GM04503 (cell line): ENCODE measurements around the gene TMEM117.
A peak's percentile ranks its signal among the peaks of the same experiment; 100 is the strongest.

Experiments
- DNase-seq: peaks from one replicate; pipeline ENCODE4 v3.0.0-alpha.2; 2012; ENCODE audit warnings: low read depth

TMEM117 gene

GRCh38 chr12:43884683-43885410 lies 49.0 kb downstream of the TMEM117 start:
- DNase-seq = no peak

- DNase-seq = no peak
These were observed 51.5 kb downstream of the TMEM117 start for GRCh38 chr12:43887397-43887796.

DNA sequence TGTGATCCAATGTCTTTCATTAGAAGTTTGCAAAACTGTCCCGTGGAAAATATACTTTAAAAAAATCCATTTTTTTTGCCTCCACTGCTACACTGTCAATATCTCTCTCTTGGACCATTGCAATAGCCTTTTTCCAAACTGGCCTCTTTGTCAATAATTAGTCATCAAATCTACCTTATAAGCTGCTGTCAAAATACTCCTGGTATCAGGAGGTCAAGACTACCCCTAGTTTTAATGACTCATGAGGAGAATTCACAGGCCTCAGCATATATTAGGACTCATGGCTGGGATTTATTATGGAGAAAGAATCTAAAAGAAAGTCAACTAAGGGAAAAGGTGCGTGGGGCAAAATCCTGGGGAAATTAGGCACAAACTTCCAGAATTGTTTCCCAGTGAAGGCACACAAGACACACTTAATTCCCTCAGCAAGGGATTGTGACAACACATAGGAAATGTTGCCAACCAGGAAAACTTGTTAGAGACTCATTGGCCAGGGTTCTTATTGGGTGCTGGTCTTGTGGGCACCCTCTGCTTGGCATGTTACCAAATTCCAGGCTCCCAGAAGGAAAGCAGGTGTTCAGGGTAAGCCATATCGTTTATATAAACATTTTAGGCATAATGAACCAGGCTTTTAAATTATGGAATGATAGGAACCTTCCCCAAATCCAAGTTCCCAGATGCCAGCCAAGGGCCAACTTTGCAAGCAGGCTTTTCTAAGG lies 56.1 kb downstream of the TMEM117 start:
- DNase-seq = no peak

GRCh38 chr12:43893670-43894069 lies 57.8 kb downstream of the TMEM117 start:
- no peak for DNase-seq

- DNase-seq = no peak
These were observed 59.8 kb downstream of the TMEM117 start for GRCh38 chr12:43895580-43896206.

- DNase-seq = no peak
These were observed 60.6 kb downstream of the TMEM117 start for GRCh38 chr12:43896496-43896895.

DNA sequence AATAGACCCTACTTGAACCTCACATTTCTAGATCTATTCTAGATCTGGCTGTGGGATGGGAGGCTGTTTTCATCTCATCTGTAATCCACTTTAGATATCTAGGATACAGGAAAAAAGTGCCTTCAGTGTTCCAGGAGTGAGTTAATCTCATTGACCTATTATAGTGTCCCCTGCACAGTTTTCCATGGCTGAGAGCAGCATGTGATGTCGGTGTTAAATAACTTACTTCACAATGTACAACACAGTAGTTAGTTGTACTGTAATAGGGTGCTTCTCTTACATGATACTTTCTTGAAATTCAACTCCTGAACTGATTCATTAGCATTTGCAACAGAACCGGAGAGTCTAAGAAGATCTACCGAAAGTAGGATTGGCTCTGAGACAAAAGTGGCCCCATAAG lies 62.6 kb downstream of the TMEM117 start:
- no peak for DNase-seq

- DNase-seq = no peak
These were observed 63.7 kb downstream of the TMEM117 start for GRCh38 chr12:43899574-43899973.

- no peak for DNase-seq
These were observed 67.8 kb downstream of the TMEM117 start for GRCh38 chr12:43903686-43904085.

GRCh38 chr12:43912859-43913258 lies 77.0 kb downstream of the TMEM117 start:
- DNase-seq = no peak

DNA sequence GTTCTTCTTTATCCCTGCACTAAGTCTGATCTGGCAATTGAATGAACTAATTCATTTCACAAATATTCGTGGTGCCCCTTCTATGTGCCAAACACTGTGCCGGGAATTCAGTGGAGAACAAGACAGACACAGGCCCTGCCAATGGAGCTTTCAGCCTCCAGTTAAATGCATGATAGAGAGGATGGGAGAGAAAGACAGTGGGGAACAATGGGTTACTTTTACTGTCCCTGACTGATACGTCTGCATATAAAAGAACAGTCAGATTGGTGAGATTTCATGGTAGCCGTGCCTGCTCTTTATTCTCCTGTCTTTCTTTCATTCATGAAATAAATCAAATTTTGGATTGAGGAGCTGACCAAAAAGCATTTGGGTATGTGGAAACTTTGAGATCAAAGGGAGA lies 78.5 kb downstream of the TMEM117 start:
- DNase-seq = no peak

DNA sequence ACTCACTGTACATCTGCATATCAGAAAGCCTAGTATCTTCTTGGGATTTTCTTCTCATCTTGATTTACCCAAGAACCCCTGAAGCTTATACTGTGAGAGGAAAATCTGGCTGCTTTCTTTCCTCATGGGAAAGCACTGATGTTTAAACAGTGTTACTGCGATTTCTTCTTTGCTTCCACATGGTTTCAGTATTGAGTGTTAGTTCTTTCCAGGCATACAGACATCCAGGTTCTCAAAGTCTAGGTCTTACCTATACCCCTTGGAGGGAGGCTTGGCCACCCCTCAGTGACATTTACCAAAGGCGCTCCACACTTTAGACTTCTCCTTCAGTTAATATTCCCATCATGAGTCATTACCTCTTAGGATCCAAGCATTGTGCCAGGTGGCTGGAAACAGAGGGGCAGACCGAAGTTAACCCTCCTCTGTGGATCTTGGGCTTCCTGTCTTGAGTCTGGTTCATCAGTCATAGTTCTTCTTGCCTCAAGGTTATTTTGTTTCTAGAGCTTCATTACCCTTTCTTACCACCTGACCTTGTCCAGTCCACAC lies 79.1 kb downstream of the TMEM117 start:
- DNase-seq = no peak

DNA sequence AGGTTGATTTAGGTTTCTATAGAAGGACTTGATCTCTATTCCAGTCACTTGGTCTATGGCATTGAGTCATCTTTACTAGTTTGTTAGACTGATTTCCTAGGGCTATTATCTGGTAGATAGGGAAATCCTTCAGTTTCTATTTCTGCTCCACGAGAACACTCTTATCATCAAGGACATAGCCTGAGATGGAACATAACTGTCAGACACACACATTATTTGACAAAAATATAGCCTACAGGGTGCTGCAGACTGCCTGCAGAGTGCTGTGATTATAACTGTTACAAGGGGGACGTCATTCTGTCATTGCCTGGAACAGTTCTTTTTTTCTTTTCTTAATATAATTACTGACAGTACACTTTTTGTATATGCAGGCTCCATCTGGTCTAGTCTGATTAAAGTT lies 82.0 kb downstream of the TMEM117 start:
- no peak for DNase-seq

DNA sequence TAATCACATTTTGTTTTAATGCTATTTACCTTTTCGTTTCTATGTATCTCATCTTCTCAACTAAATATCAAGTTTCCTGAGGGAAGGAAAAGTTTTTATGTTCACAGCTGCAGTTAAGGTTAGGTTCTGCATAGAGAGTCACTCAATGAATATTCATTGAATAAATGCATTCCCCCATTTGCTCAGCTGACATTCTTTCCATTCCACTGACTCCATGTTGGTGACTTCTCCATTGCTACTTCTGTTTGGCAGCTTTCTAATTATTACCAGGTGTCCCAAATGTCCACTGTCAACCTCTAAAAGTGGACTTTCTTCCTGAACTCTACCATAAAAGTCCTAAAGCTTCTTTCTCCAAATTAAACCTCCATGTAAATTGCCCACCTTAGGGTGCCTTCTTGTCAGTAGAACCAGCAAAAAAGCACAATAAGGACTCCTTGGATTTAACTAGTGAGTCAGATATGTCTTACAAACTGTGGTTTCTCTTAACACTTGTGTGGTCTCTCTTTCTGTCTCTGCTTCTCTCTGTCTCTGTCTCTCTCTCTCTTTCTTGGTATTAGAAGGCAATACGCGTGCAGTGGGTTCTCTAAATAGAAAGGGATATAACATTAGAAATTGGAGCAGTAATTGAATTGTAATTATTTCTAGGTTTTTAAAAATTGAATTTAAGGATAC lies 85.9 kb downstream of the TMEM117 start:
- DNase-seq = peak; percentile 36

- DNase-seq = no peak
These were observed 94.2 kb downstream of the TMEM117 start for GRCh38 chr12:43930032-43930431.

GRCh38 chr12:43931187-43931586 lies 95.3 kb downstream of the TMEM117 start:
- no peak for DNase-seq

DNA sequence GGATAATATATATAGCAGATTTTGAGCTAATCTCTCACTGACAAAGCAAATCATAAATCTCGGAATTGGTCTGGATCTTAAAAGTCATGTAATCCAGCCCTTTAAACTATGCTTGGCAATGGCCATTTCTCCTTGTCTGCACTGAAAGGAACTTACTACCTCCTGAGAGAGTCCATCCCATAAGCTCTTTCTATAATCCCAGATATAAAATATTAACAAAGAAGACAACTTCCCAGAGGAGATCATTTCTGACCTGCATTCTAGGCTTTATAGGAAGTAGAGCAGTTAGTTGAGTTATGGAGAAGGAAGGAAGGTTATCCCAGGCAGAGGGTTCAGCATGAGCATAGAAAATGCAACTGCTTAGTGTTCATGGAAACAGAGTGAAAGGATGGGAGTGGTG lies 99.7 kb downstream of the TMEM117 start:
- no peak for DNase-seq

GRCh38 chr12:43937947-43938346 lies 102.1 kb downstream of the TMEM117 start:
- DNase-seq = no peak

DNA sequence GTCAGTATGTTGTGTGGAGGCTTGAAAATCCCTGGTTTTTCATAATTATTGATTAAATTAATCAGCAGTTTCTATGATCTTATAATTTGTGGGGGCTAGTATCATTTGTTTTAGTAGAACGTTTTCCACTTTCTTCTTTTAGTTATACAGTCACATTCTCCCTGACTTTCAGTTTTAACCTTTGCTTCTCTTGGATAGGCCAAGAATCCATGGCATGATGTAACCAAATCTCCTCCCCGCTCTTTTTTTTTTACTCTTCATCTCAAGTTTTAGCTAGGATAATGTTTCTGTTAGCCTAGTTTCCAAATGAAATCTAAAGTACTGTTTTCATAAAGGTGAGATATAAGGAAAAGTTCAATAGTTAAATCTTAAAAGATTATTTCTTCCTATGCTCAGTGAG lies 106.5 kb downstream of the TMEM117 start:
- no peak for DNase-seq

DNA sequence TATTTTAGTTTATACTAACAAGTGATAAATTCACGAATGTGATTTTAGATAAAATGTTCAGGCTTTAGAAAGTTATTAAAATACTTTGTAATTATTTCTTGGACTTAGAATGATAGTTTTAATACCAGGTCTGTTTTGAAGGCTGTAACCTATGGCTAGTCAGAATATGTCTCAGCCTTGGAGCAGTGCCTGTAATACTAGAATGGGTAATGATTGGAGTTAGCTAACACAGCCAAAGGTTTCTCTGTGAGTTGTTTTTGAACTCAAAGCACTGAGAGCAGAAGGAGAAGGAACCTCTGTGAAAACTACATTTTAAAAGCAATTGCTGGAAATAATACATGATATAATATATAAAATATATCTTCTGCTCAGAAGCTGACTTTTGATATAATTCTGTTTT lies 110.1 kb downstream of the TMEM117 start:
- DNase-seq = no peak

DNA sequence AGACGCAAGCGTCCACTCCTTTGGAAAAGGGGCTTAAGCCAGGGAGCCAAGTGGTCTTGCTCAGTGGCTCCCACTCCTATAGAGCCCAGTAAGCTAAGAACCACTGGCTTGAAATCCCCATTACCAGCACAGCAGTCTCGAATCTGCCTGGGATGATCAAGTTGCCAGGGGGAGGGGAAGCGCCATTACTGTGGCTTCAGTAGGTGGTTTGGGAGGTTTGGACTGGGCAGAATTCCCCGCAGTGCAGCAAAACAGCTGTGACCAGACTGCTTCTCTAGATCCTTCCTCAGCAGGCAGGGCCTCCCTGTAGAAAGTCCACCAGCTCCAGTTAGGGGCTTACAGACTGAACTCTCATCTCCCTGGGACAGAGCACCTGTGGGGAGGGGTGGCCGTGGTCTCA lies 115.4 kb downstream of the TMEM117 start:
- DNase-seq = no peak

GRCh38 chr12:43957732-43958372 lies 122.0 kb downstream of the TMEM117 start:
- peak; percentile 27 for DNase-seq
